GM21737 (cell line): ENCODE data around the gene PSMD11.
A peak's percentile ranks its signal among the peaks of the same experiment; 100 is the strongest.

Experiments used
- ATAC-seq: cut with Tn5 transposase; IDR thresholded peaks from one replicate; pipeline ENCODE4 v1.9.1; 2021; ENCODE audit warnings: mild to moderate bottlenecking, moderate library complexity; ENCODE audit not compliant: unreplicated experiment

Gene PSMD11

DNA sequence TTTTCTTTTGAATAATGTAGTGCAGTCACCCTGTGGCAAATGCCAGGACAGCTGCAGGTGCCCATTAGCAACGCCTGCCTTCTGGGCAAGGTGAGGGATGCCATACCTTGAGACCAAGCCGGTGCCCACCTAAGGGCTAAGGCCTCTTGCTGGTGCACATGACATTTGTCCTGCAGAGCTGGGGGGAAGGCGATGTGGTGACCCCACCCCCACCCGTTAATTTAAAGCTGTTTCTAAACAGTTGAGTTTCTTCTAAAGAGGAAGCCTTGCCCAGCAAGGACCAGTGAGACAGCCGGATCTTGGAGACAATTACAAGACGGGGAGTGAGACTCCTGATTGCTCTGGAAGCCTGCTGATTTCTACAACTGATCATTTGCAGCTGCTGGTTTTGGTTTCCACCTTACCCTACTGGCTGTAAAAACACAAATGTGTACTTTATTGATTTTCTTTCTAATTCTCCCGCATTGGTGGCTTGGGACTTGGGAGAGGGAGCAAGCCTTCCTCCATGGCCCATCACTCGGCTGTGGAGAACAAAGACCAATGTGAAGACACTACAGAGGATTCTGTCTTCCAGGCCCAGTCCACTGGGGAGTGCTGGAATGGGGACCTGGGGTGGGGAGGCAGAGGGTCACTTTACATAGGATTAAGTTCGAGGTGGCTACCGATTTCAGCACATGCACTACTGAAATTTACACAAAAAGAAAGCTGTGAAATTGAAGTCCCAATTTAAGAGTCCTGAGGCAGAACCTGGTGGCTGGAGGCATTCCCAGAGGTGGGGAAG is 45.2 kb downstream of the PSMD11 start:
- no peak for ATAC-seq

GRCh38 chr17:32490101-32490482 is 45.8 kb downstream of the PSMD11 start:
- ATAC-seq, result no peak

DNA sequence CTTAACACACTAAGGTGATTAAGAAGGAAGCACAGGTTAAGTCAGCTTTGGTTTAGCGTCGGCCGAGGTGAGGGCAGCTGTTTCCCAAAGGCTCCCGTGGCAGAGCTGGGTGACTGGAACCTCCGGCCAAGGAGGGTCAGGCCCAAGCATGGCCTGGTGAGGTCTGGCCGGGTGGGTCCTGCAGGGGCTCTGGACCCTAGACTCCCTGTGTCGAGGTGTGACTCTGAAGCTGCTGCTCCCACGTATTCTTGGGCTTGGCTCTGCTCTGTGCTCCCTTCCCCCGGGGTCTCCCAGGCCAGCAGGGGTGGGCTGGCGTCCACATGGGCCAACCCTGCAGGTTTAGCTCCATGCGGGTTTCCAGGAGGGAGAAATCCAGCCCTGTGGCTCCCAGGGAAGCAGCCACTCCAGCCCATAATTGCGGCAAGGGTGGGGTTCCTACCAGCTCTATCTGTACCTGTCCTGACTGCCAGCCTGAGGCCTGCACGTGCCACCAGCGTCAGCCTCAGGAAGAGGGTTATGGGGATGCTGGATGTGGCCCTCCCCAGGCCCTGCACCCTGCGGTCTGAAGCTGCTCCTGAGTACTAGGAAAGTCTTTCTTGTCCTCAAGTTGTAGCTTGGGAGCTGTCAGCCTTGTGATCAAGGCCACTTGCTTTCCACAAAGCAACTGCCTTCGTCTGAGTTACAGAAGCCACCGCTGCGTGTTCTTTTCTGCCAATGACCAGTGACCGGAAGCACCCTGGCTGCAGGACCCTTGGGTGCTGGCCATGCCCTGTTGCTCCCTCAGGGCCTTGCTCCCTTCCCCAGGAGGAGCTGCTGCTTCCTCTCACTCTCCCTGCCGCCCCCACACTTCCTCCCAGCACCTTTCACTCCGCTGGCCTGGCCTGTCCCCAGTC is 47.3 kb downstream of the PSMD11 start:
- ATAC-seq, result no peak

- ATAC-seq, result no peak
Observed at GRCh38 chr17:32492264-32492589, 47.9 kb downstream of the PSMD11 start.

DNA sequence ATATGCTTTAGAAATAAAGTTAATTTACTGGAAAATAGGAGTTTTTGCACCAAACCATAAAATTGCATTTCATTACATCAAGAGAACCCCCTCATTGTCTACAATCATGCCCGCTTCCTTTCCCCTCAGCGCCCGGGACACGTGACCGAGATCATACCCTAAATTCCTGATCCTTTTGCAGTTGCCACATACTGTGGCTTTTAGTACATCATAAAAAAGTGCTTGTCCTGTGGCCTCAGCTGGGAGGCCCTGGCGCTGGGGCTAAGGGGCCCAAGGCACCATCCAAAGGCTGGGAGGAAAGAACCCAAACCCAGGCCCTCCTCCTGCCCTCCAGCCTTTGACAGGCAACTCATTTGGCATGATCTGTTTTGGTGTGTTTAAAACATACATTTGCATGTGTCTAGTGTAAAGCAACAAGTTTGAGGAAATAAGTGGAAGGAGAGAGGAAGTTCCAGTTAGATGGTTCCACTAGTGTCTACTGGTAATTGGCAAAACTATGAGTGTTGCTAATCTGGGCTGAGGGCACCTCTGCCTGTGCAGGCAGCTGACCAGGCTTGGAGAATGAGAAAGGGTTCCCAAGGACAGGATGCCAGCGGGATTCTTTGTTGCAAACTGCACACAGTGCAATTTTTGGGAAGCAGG is 48.5 kb downstream of the PSMD11 start:
- ATAC-seq, result no peak

DNA sequence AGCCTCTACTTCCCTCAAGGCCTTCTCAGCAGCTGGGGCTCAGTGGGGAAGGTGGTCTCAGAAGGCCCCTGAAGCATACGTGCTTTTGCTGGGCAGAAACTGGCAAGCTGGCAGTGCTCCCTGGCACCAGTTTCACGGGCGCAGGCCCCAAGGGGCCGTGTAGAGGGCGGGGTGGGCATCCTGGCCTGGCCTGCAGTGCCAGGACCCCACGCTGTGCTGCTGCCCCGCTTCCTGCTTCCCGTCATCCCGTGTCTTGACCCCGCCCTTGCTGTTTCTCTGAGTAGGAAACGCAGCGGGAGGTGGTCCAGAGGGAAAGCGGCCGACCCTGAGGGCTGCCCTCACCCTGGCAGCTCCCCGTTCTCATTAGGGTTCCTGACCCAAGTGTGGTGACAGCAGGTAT is 49.3 kb downstream of the PSMD11 start:
- ATAC-seq, result no peak

GRCh38 chr17:32493976-32494513 is 49.7 kb downstream of the PSMD11 start:
- no peak for ATAC-seq

- ATAC-seq, result no peak
Observed at GRCh38 chr17:32494621-32495358, 50.5 kb downstream of the PSMD11 start.

DNA sequence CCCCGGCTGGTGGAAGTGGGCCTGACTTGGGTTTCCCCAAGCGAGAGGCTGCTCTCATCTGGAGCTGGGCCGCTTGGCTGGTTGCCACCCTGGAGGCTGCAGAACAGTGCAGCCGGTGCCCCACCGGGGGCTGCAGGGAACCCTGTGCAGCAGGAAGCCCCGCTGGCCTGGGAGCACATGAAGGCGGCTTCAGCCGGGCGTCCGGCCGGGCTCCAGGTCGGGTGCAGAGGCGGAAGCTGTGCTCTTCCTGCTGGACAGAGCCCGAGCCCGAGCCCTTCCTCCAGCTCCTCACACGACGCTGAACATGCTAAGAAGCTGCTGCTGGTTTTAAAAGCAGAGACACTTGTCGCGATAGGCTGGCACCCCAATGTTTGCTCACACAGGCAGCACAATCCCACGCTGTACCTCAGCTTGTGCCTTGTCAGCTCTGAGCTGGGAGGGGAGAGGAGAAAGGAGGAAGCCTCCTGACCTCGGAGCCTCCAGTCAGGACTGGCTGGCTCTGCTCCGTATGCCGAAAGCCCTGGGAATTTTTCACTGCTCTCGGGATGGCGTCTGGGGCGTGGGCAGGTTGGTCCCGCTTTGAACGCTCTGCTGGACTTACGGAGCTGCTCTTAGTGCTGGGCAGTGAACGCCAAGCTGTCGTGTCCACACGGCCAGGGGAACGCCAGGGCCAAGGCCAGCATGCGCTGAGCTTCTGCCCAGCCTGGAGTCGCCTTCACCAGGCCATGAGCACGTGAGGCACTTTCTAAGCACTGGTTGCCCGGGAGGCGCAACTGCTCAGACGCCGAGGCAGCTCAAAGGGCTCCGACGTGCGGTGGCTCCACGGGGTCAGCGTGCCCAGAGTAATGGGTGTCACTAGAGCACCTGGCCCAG is 51.3 kb downstream of the PSMD11 start:
- no peak for ATAC-seq

- ATAC-seq, result no peak
Observed at GRCh38 chr17:32496395-32497073, 52.2 kb downstream of the PSMD11 start.

- ATAC-seq, result no peak
Observed at GRCh38 chr17:32497431-32498205, 53.3 kb downstream of the PSMD11 start.

GRCh38 chr17:32498391-32498790 is 54.1 kb downstream of the PSMD11 start:
- no peak for ATAC-seq

- ATAC-seq, result no peak
Observed at GRCh38 chr17:32502013-32502412, 57.7 kb downstream of the PSMD11 start.

DNA sequence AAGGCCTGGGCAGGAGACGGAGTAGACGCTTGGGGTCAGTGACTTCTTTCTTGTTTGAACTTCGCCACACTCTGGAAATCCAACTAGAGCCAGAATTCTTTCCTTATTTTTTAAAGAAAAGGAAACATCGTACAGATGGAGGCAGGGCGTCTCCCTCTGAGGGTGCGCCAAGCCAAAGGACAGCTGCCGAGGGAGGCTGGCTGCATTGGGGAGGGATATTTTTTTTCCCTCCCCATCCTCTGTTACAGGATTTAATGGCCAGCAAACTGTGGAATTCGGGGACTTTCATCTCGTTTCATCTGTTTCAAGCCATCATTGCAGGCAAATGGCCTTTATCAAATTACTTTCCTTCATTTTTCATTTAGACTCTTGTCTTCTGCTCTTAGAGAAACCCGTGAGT is 58.4 kb downstream of the PSMD11 start:
- ATAC-seq, result no peak

DNA sequence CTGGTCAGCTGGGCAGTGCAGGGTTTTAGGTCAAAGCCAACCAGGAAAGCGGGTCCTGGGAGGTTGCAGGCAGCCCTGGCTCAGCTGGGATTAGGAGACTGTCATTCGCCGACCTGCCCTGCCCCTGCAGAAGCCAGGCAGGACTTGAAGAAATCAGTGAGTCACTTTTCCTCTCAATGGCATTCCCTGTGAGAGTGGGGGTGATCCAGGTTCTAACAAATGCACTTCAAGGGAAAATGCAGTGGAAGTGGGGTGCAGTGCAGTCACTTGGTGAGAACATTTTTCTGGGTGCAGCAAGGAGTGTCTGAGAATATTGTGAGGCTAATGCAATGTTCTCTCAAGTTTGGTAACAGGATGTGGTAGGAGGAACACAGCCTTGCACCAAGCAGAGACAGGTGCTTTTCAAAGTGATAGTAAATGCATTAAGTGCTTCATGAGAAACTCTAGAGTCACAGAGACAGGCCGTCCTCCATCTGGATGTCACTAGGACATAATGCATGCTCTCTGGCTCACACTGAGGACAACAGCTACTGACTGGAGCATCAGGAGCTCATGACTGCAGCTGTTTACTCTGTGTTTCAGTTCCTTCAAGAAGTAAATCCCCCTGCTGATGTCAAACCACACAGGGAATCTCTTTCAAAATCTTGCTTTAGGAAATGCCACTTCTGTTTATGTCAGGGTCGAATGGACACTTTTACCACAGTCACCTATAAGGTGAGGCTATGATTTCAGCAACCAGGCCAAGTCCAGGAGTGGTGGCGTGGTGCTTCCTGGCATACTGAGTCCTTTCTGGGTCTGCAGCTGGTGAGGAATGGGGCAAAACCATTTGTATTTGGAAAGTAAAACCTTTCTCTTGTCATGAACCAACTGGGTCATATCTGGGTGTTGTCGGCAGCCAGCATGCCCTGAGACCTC is 59.2 kb downstream of the PSMD11 start:
- peak; percentile 86 for ATAC-seq

DNA sequence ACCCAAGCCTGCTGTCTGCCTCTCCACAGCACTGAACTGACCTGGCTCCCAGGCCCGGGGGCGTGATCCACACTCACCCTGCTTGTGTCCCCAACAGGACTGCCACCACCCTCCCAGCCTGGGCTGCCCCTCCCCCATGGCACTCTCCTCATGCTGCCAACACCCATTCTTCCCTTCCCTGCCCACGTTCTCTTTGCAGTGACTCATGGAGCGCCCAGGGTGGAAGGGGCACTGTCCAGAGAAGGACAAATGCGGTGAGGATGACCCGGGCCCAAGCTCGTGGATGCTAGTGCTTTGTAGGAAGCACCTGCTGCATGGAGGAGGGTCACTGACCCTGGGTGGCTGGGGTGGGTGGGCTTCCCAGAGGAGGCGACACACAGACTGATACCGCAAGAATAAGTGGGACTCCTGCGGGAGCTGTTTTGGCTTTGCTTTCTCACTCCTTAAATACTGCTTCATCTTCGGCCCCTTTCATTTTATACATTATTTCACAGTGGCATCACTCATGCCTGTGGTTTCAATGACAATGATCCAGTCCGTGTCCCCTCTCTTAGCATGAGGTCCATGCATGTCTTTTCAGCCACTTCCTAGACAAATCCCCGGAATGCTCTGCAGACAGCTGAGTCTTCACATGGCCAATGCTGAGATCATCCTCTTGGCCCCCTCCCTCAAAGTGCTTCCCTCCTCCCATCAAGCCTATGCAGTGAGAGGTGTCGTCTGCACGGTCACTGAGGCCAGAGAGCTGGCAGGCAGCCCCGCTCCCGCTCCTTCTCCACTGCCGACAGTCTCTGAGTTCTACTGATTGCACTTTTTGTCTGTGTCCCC is 60.1 kb downstream of the PSMD11 start:
- ATAC-seq, result no peak

DNA sequence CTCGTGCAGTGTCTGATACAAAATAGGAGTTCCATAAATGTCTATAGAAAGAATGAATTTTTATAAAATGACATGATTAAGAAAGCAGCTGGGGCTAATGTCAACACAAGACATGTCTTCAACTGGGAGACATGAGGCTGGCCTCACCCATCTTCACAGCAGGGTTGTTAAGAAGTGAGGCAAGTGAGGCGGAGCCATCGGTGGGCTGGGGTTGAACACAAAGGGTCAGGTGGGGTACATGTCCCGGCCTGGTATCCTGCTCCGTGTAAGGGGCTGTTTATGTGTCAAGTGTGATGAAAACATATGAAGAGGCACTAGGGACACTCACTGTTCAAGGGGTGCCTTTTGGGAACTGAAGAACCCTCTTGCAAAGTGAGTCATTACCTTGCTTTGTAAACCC is 64.6 kb downstream of the PSMD11 start:
- no peak for ATAC-seq
